Ovary (tissue), 3 donors: ENCODE data around the gene TJAP1.

Experiments used
- POLR2A ChIP-seq: fragments of 450-650 bp; IDR thresholded peaks from one replicate; pipeline ENCODE4 v1.6.1; 2017; ENCODE audit warnings: antibody characterized with exemption, mild to moderate bottlenecking, moderate library complexity
- TF ChIP-seq, protein P1 (sequence below), 3 donors: fragments of 450-650 bp in 2 of 3; fragments of 200-600 bp in 1 of 3; IDR thresholded peaks; one replicate each; pipeline versions ENCODE4 v1.5.1 to v1.8.0; 2016 to 2022; ENCODE audit warnings: antibody characterized with exemption in 3 of 3, mild to moderate bottlenecking in 1 of 3
- donor health status: DM: no; HTN: no; CAD: no.

DNA sequence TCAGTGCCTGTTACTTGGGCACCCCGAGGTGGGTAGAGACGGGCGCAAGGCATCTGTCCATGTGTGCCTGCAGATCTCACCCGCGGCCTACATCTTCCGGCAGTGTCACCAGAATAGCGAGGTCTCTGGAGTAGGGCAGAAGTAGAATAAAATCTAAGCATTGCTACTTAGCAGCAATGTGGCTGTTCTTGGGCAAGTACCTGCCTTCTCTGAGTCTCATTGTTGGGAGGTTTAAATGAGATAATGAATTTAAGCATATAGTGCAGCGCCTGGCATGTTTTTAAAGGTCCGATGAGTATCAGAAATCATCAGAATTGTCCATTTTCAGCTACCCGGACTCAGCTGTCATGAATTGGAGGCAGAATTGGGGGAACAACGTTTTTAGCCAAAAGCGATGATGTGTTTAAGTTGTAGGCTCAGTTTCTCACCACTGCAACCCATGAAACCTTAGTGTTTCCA lies 49.2 kb upstream of the TJAP1 start:
- TF ChIP-seq, protein P1, sequence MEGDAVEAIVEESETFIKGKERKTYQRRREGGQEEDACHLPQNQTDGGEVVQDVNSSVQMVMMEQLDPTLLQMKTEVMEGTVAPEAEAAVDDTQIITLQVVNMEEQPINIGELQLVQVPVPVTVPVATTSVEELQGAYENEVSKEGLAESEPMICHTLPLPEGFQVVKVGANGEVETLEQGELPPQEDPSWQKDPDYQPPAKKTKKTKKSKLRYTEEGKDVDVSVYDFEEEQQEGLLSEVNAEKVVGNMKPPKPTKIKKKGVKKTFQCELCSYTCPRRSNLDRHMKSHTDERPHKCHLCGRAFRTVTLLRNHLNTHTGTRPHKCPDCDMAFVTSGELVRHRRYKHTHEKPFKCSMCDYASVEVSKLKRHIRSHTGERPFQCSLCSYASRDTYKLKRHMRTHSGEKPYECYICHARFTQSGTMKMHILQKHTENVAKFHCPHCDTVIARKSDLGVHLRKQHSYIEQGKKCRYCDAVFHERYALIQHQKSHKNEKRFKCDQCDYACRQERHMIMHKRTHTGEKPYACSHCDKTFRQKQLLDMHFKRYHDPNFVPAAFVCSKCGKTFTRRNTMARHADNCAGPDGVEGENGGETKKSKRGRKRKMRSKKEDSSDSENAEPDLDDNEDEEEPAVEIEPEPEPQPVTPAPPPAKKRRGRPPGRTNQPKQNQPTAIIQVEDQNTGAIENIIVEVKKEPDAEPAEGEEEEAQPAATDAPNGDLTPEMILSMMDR (IDR thresholded peaks at IDR 0.05) = no peak
- no peak for TF ChIP-seq POLR2A
